Body of pancreas (tissue), 4 donors: ENCODE results near the gene SLC9A3. TPM values are rescaled to one million over a fixed set of nuclear protein-coding genes. Genes with fewer than 3 reads are reported as not detected.
A peak's percentile ranks its signal among the peaks of the same experiment; 100 is the strongest.

Source experiments
- ATAC-seq: fragments of 150-250 bp; one replicate; pipeline ENCODE4 v1.9.1; 2016
- DNase-seq, 4 donors: peaks; one replicate each; pipeline ENCODE4 v3.0.0-alpha.2; 2019
- H3K27ac ChIP-seq, 4 donors: fragments of 200-600 bp; sonication (generic); 1 replicate in 3 of 4; 2 replicates in 1 of 4; pipeline versions ENCODE4 v1.5.1 to v1.6.1; 2016 to 2019; ENCODE audit warnings: mild to moderate bottlenecking in 1 of 4, mixed read lengths in 1 of 4, moderate library complexity in 1 of 4
- H3K27me3 ChIP-seq, 2 donors: fragments of 200-600 bp; sonication (generic); one replicate each; pipeline ENCODE4 v1.6.0; 2016; ENCODE audit warnings: mild to moderate bottlenecking in 1 of 2
- H3K36me3 ChIP-seq, 2 donors: fragments of 200-600 bp; sonication (generic); replicated peaks in 1 of 2; 2 replicates each; pipeline ENCODE4 v1.5.1; 2016; ENCODE audit warnings: low read depth in 2 of 2; ENCODE audit not compliant: insufficient read depth in 1 of 2
- H3K4me1 ChIP-seq: fragments of 200-600 bp; sonication (generic); one replicate; pipeline ENCODE4 v1.6.0; 2016
- H3K4me3 ChIP-seq, 2 donors: fragments of 200-600 bp; sonication (generic); 1 replicate in 1 of 2; 2 replicates in 1 of 2; pipeline ENCODE4 v1.5.1; 2016 to 2019
- H3K9me3 ChIP-seq, 3 donors: fragments of 200-600 bp; sonication (generic); 1 replicate in 2 of 3; 2 replicates in 1 of 3; pipeline ENCODE4 v1.5.1; 2016
- CTCF ChIP-seq, 7 experiments: fragments of 450-650 bp in 4 of 7; fragments of 200-600 bp in 3 of 7; sonication (generic) in 3 of 7; IDR thresholded peaks; one replicate each; pipeline ENCODE4 v1.5.1; 2016 to 2019; ENCODE audit warnings: antibody characterized with exemption in 7 of 7
- POLR2A ChIP-seq, 3 donors: fragments of 450-650 bp; IDR thresholded peaks; one replicate each; pipeline ENCODE4 v1.6.1; 2016; ENCODE audit warnings: antibody characterized with exemption in 3 of 3, mild to moderate bottlenecking in 2 of 3
- WGBS, 2 donors: methylation state at CpG; one replicate each; pipeline ENCODE4 v1.1.5; 2017; 5-methylcytosine and 5-hydroxymethylcytosine counted together
- intact Hi-C: fragments of 100-400 bp; cut with DNase I; formaldehyde crosslinking; loops from one replicate; pipeline ENCODE4 v1.15.1; 2023
- total RNA-seq, 2 donors: library from RNA; depleted of rRNA; stranded (reverse); fragments of >200 nt; gene quantifications; one replicate each; pipeline ENCODE4 v1.1.0, GENCODE V29; 2016

Gene SLC9A3
- total RNA-seq, 2 donors from 2014 or later, result 2.0 to 4.7 TPM

- Histone ChIP-seq H3K4me1 (peaks cover 11% of the 10 kb centered on the region), H3K36me3 (peaks cover 0 to 23% of the 10 kb centered on the region in 2 donors), H3K27me3 (no peaks in the 10 kb centered on the region), H3K27ac (no peak overlapping the region), H3K4me3 (no peak overlapping the region), H3K9me3 (no peaks in the 10 kb centered on the region)
- DNase-seq (peak in 1 of 4 donors; percentile 10), ATAC-seq (no peak)
- TF ChIP-seq CTCF (IDR thresholded peaks at IDR 0.05), result no peak
- no peak for TF ChIP-seq POLR2A (IDR thresholded peaks at IDR 0.05)
- intact Hi-C loops, result no loop called here
- 85% methylated on average over 16 to 19 of the region's 19 CpGs for WGBS, 2 donors
Observed at GRCh38 chr5:457195-457961, 66.9 kb downstream of the SLC9A3 start.

GRCh38 chr5:456351-457194 lies 67.7 kb downstream of the SLC9A3 start:
- peaks cover 0 to 21% of the 10 kb centered on the region in 2 donors for H3K36me3 ChIP-seq
- intact Hi-C loops, result no loop called here
- no peak overlapping the region for H3K4me3 ChIP-seq

GRCh38 chr5:455806-456205 lies 68.4 kb downstream of the SLC9A3 start:
- ATAC-seq, result no peak
- Histone ChIP-seq H3K4me3 (no peak overlapping the region), H3K27me3 (no peaks in the 10 kb centered on the region), H3K4me1 (peaks cover 11% of the 10 kb centered on the region), H3K27ac (no peak overlapping the region), H3K36me3 (peaks cover 0 to 23% of the 10 kb centered on the region in 2 donors), H3K9me3 (peaks cover 0 to 9% (median 0%) of the 10 kb centered on the region in 3 donors)
- no peak for DNase-seq
- intact Hi-C loops, result no loop called here
- no peak for TF ChIP-seq CTCF (IDR thresholded peaks at IDR 0.05)
- TF ChIP-seq POLR2A (IDR thresholded peaks at IDR 0.05), result no peak
- 90 to 91% methylated on average over 11 of the region's 11 CpGs for WGBS, 2 donors

More at GRCh38 chr5:456351-457194, 67.7 kb downstream of the SLC9A3 start:
- ATAC-seq, result no peak
- TF ChIP-seq CTCF (IDR thresholded peaks at IDR 0.05) (no peak), POLR2A (IDR thresholded peaks at IDR 0.05) (no peak)
- peaks cover 0 to 6% (median 0%) of the 10 kb centered on the region in 3 donors for H3K9me3 ChIP-seq
- H3K27ac ChIP-seq, result no peak overlapping the region
- WGBS, 2 donors, result 84 to 89% methylated on average over 21 to 28 of the region's 28 CpGs
- no peaks in the 10 kb centered on the region for H3K27me3 ChIP-seq
- DNase-seq, result peak in 1 of 4 donors; percentile 8
- H3K4me1 ChIP-seq, result peaks cover 11% of the 10 kb centered on the region

GRCh38 chr5:454936-455335 lies 69.3 kb downstream of the SLC9A3 start:
- intact Hi-C loops, result no loop called here
- peaks cover 0 to 25% of the 10 kb centered on the region in 2 donors for H3K36me3 ChIP-seq
- H3K4me1 ChIP-seq, result peaks cover 11% of the 10 kb centered on the region
- WGBS, 2 donors, result 75 to 91% methylated on average over 11 of the region's 11 CpGs
- TF ChIP-seq CTCF (IDR thresholded peaks at IDR 0.05) (no peak), POLR2A (IDR thresholded peaks at IDR 0.05) (no peak)
- ATAC-seq, result no peak
- H3K9me3 ChIP-seq, result peaks cover 0 to 9% (median 0%) of the 10 kb centered on the region in 3 donors
- no peaks in the 10 kb centered on the region for H3K27me3 ChIP-seq
- no peak overlapping the region for H3K27ac ChIP-seq
- no peak overlapping the region for H3K4me3 ChIP-seq
- DNase-seq, result peak in 1 of 4 donors; percentile 7
